ENCODE measurements around the gene TMEM38A. TPM values are rescaled to one million over a fixed set of nuclear protein-coding genes. Genes with fewer than 3 reads are reported as not detected.
"Not testable (repeated sequence)": the region's sequence is repeated elsewhere in the genome, so short reads cannot be mapped to it uniquely, and the experiment has no call there.

The TMEM38A gene
- total RNA-seq, 1 donor from 2014 or later = 129 TPM

- no peak overlapping the region for H3K27ac ChIP-seq (ENCODE audit: low read depth, low read length)
- H3K9ac ChIP-seq (ENCODE audit: low read depth in 1 of 3, low read length in 3 of 3) = no peak overlapping the region
- no peaks in the 10 kb centered on the region for H3K9me3 ChIP-seq (ENCODE audit: control insufficient read depth in 3 of 3, low read length in 3 of 3)
- H3K27me3 ChIP-seq (ENCODE audit: control insufficient read depth in 3 of 3, insufficient read depth in 3 of 3, low read length in 3 of 3) = no peaks in the 10 kb centered on the region
- no peak overlapping the region for H3K4me3 ChIP-seq (ENCODE audit: low read length in 3 of 3)
- peaks cover 0 to 3% (median 2%) of the 10 kb centered on the region in 3 donors for H3K4me1 ChIP-seq (ENCODE audit: control insufficient read depth in 3 of 3, insufficient read depth in 3 of 3, low read length in 3 of 3)
- peaks cover 11 to 15% (median 13%) of the 10 kb centered on the region in 3 donors for H3K36me3 ChIP-seq (ENCODE audit: control insufficient read depth in 3 of 3, insufficient read depth in 3 of 3, low read length in 3 of 3)
These were observed 27.1 kb downstream of the TMEM38A start for GRCh38 chr19:16688084-16688483.

GRCh38 chr19:16698914-16699313 lies 38.0 kb downstream of the TMEM38A start:
- H3K27me3 ChIP-seq (ENCODE audit: control insufficient read depth in 3 of 3, insufficient read depth in 3 of 3, low read length in 3 of 3) = no peaks in the 10 kb centered on the region
- peak overlapping the region in 1 of 3 donors; percentile 40 for H3K9ac ChIP-seq (ENCODE audit: low read depth in 1 of 3, low read length in 3 of 3)
- peaks cover 14 to 22% (median 18%) of the 10 kb centered on the region in 3 donors for H3K4me1 ChIP-seq (ENCODE audit: control insufficient read depth in 3 of 3, insufficient read depth in 3 of 3, low read length in 3 of 3)
- H3K36me3 ChIP-seq (ENCODE audit: control insufficient read depth in 3 of 3, insufficient read depth in 3 of 3, low read length in 3 of 3) = no peaks in the 10 kb centered on the region
- H3K9me3 ChIP-seq (ENCODE audit: control insufficient read depth in 3 of 3, low read length in 3 of 3) = no peaks in the 10 kb centered on the region
- peak overlapping the region; percentile 61 for H3K27ac ChIP-seq (ENCODE audit: low read depth, low read length)
- H3K4me3 ChIP-seq (ENCODE audit: low read length in 3 of 3) = no peak overlapping the region

GRCh38 chr19:16702123-16702522 lies 41.2 kb downstream of the TMEM38A start:
- Histone ChIP-seq H3K4me1 (ENCODE audit: control insufficient read depth in 3 of 3, insufficient read depth in 3 of 3, low read length in 3 of 3) (peaks cover 18 to 22% (median 20%) of the 10 kb centered on the region in 3 donors), H3K36me3 (ENCODE audit: control insufficient read depth in 3 of 3, insufficient read depth in 3 of 3, low read length in 3 of 3) (no peaks in the 10 kb centered on the region), H3K27ac (ENCODE audit: low read depth, low read length) (peak overlapping the region; percentile 52), H3K9me3 (ENCODE audit: control insufficient read depth in 3 of 3, low read length in 3 of 3) (no peaks in the 10 kb centered on the region), H3K9ac (ENCODE audit: low read depth in 1 of 3, low read length in 3 of 3) (peak overlapping the region in 2 of 3 donors; percentile 40 to 60), H3K4me3 (ENCODE audit: low read length in 3 of 3) (peak overlapping the region in 1 of 3 donors; percentile 13), H3K27me3 (ENCODE audit: control insufficient read depth in 3 of 3, insufficient read depth in 3 of 3, low read length in 3 of 3) (no peaks in the 10 kb centered on the region)

- H3K4me3 ChIP-seq (ENCODE audit: low read length in 3 of 3) = no peak overlapping the region
- H3K36me3 ChIP-seq (ENCODE audit: control insufficient read depth in 3 of 3, insufficient read depth in 3 of 3, low read length in 3 of 3) = no peaks in the 10 kb centered on the region
- no peak overlapping the region for H3K9ac ChIP-seq (ENCODE audit: low read depth in 1 of 3, low read length in 3 of 3)
- no peak overlapping the region for H3K27ac ChIP-seq (ENCODE audit: low read depth, low read length)
- peaks cover 17 to 19% (median 18%) of the 10 kb centered on the region in 3 donors for H3K4me1 ChIP-seq (ENCODE audit: control insufficient read depth in 3 of 3, insufficient read depth in 3 of 3, low read length in 3 of 3)
- H3K27me3 ChIP-seq (ENCODE audit: control insufficient read depth in 3 of 3, insufficient read depth in 3 of 3, low read length in 3 of 3) = no peaks in the 10 kb centered on the region
- H3K9me3 ChIP-seq (ENCODE audit: control insufficient read depth in 3 of 3, low read length in 3 of 3) = no peaks in the 10 kb centered on the region
These were observed 42.7 kb downstream of the TMEM38A start for GRCh38 chr19:16703677-16704076.

- not testable (repeated sequence) for H3K27me3 ChIP-seq (ENCODE audit: control insufficient read depth in 3 of 3, insufficient read depth in 3 of 3, low read length in 3 of 3); H3K9me3 ChIP-seq (ENCODE audit: control insufficient read depth in 3 of 3, low read length in 3 of 3); H3K4me3 ChIP-seq (ENCODE audit: low read length in 3 of 3); H3K36me3 ChIP-seq (ENCODE audit: control insufficient read depth in 3 of 3, insufficient read depth in 3 of 3, low read length in 3 of 3); H3K9ac ChIP-seq (ENCODE audit: low read depth in 1 of 3, low read length in 3 of 3); H3K27ac ChIP-seq (ENCODE audit: low read depth, low read length); H3K4me1 ChIP-seq (ENCODE audit: control insufficient read depth in 3 of 3, insufficient read depth in 3 of 3, low read length in 3 of 3)
These were observed 49.9 kb downstream of the TMEM38A start for GRCh38 chr19:16710870-16711269.

GRCh38 chr19:16712295-16712694 lies 51.4 kb downstream of the TMEM38A start:
- H3K4me1 ChIP-seq (ENCODE audit: control insufficient read depth in 3 of 3, insufficient read depth in 3 of 3, low read length in 3 of 3); H3K27me3 ChIP-seq (ENCODE audit: control insufficient read depth in 3 of 3, insufficient read depth in 3 of 3, low read length in 3 of 3); H3K9me3 ChIP-seq (ENCODE audit: control insufficient read depth in 3 of 3, low read length in 3 of 3); H3K36me3 ChIP-seq (ENCODE audit: control insufficient read depth in 3 of 3, insufficient read depth in 3 of 3, low read length in 3 of 3); H3K9ac ChIP-seq (ENCODE audit: low read depth in 1 of 3, low read length in 3 of 3); H3K4me3 ChIP-seq (ENCODE audit: low read length in 3 of 3); H3K27ac ChIP-seq (ENCODE audit: low read depth, low read length): not testable (repeated sequence)

GRCh38 chr19:16714702-16715287 lies 53.9 kb downstream of the TMEM38A start:
- Histone ChIP-seq H3K27me3 (ENCODE audit: control insufficient read depth in 3 of 3, insufficient read depth in 3 of 3, low read length in 3 of 3) (no peaks in the 10 kb centered on the region), H3K4me1 (ENCODE audit: control insufficient read depth in 3 of 3, insufficient read depth in 3 of 3, low read length in 3 of 3) (peaks cover 2 to 8% (median 4%) of the 10 kb centered on the region in 3 donors), H3K27ac (ENCODE audit: low read depth, low read length) (no peak overlapping the region), H3K9ac (ENCODE audit: low read depth in 1 of 3, low read length in 3 of 3) (no peak overlapping the region), H3K4me3 (ENCODE audit: low read length in 3 of 3) (no peak overlapping the region), H3K9me3 (ENCODE audit: control insufficient read depth in 3 of 3, low read length in 3 of 3) (no peaks in the 10 kb centered on the region), H3K36me3 (ENCODE audit: control insufficient read depth in 3 of 3, insufficient read depth in 3 of 3, low read length in 3 of 3) (no peaks in the 10 kb centered on the region)

GRCh38 chr19:16715611-16716010 lies 54.7 kb downstream of the TMEM38A start:
- Histone ChIP-seq H3K9ac (ENCODE audit: low read depth in 1 of 3, low read length in 3 of 3) (no peak overlapping the region), H3K27ac (ENCODE audit: low read depth, low read length) (no peak overlapping the region), H3K4me1 (ENCODE audit: control insufficient read depth in 3 of 3, insufficient read depth in 3 of 3, low read length in 3 of 3) (peaks cover 2 to 8% (median 5%) of the 10 kb centered on the region in 3 donors), H3K4me3 (ENCODE audit: low read length in 3 of 3) (no peak overlapping the region), H3K27me3 (ENCODE audit: control insufficient read depth in 3 of 3, insufficient read depth in 3 of 3, low read length in 3 of 3) (no peaks in the 10 kb centered on the region), H3K9me3 (ENCODE audit: control insufficient read depth in 3 of 3, low read length in 3 of 3) (no peaks in the 10 kb centered on the region), H3K36me3 (ENCODE audit: control insufficient read depth in 3 of 3, insufficient read depth in 3 of 3, low read length in 3 of 3) (no peaks in the 10 kb centered on the region)

- Histone ChIP-seq H3K4me3 (ENCODE audit: low read length in 3 of 3) (no peak overlapping the region), H3K27me3 (ENCODE audit: control insufficient read depth in 3 of 3, insufficient read depth in 3 of 3, low read length in 3 of 3) (no peaks in the 10 kb centered on the region), H3K9me3 (ENCODE audit: control insufficient read depth in 3 of 3, low read length in 3 of 3) (no peaks in the 10 kb centered on the region), H3K4me1 (ENCODE audit: control insufficient read depth in 3 of 3, insufficient read depth in 3 of 3, low read length in 3 of 3) (peaks cover 0 to 5% (median 4%) of the 10 kb centered on the region in 3 donors), H3K27ac (ENCODE audit: low read depth, low read length) (no peak overlapping the region), H3K9ac (ENCODE audit: low read depth in 1 of 3, low read length in 3 of 3) (no peak overlapping the region), H3K36me3 (ENCODE audit: control insufficient read depth in 3 of 3, insufficient read depth in 3 of 3, low read length in 3 of 3) (no peaks in the 10 kb centered on the region)
These were observed 60.1 kb downstream of the TMEM38A start for GRCh38 chr19:16721051-16721450.

GRCh38 chr19:16722591-16722990 lies 61.7 kb downstream of the TMEM38A start:
- Histone ChIP-seq H3K4me1 (ENCODE audit: control insufficient read depth in 3 of 3, insufficient read depth in 3 of 3, low read length in 3 of 3) (peaks cover 0 to 5% (median 4%) of the 10 kb centered on the region in 3 donors), H3K27me3 (ENCODE audit: control insufficient read depth in 3 of 3, insufficient read depth in 3 of 3, low read length in 3 of 3) (no peaks in the 10 kb centered on the region), H3K9ac (ENCODE audit: low read depth in 1 of 3, low read length in 3 of 3) (no peak overlapping the region), H3K27ac (ENCODE audit: low read depth, low read length) (no peak overlapping the region), H3K4me3 (ENCODE audit: low read length in 3 of 3) (no peak overlapping the region), H3K9me3 (ENCODE audit: control insufficient read depth in 3 of 3, low read length in 3 of 3) (no peaks in the 10 kb centered on the region), H3K36me3 (ENCODE audit: control insufficient read depth in 3 of 3, insufficient read depth in 3 of 3, low read length in 3 of 3) (no peaks in the 10 kb centered on the region)

All from skeletal muscle tissue (tissue), 4 donors.